Thyroid gland (tissue), 4 donors: ENCODE data around the gene LRCH1.

Source experiments
- POLR2A ChIP-seq, 2 donors: fragments of 450-650 bp; IDR thresholded peaks; one replicate each; pipeline ENCODE4 v1.6.1; 2017; ENCODE audit warnings: antibody characterized with exemption in 2 of 2, mild to moderate bottlenecking in 2 of 2, moderate library complexity in 1 of 2
- TF ChIP-seq, protein P1 (sequence below), 6 experiments: fragments of 200-600 bp in 3 of 6; fragments of 450-650 bp in 3 of 6; sonication (generic) in 3 of 6; IDR thresholded peaks; one replicate each; pipeline ENCODE4 v1.5.1; 2016 to 2019; ENCODE audit warnings: antibody characterized with exemption in 6 of 6, mild to moderate bottlenecking in 2 of 6, inconsistent platforms in 1 of 6, moderate library complexity in 1 of 6

DNA sequence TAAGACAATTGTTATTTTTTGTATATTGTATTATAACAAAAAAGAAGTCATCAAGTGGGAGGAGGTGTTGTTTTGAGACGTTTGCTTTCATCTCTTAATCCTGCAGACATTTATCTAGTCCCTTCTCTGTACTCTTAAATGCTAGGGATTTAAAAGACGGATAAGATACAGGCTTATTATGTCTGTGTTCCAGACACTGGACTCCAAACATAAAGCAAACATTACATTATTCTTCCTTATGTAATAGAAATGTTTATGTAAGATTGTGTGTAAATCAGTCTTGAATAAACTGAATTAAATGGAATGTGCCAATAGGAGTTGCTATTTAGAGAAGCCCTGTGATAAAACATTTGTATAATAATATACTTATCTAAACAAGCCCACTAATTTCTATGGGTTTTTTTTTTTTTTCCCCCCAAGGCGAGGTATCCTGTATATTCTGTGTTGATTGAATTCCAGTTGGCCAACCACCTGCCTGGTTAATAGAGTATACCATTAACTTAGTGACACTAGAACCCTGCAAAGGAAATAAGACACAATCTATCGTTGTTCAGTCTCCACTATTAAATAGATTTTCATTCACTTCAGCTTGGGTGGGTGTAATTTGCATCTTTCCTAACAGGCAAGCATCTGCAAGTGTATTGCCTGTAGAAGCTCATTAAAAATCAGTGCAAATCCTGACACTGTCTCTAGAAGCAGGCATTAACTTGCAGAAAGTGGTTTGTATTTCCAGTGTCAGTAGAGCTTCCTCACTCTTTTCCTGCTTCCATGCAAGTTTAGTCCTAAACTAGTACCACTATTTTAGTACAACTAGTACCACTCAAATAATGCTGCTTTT, 69.0 kb downstream of the LRCH1 start:
- TF ChIP-seq, protein P1, sequence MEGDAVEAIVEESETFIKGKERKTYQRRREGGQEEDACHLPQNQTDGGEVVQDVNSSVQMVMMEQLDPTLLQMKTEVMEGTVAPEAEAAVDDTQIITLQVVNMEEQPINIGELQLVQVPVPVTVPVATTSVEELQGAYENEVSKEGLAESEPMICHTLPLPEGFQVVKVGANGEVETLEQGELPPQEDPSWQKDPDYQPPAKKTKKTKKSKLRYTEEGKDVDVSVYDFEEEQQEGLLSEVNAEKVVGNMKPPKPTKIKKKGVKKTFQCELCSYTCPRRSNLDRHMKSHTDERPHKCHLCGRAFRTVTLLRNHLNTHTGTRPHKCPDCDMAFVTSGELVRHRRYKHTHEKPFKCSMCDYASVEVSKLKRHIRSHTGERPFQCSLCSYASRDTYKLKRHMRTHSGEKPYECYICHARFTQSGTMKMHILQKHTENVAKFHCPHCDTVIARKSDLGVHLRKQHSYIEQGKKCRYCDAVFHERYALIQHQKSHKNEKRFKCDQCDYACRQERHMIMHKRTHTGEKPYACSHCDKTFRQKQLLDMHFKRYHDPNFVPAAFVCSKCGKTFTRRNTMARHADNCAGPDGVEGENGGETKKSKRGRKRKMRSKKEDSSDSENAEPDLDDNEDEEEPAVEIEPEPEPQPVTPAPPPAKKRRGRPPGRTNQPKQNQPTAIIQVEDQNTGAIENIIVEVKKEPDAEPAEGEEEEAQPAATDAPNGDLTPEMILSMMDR (IDR thresholded peaks at IDR 0.05): no peak
- TF ChIP-seq POLR2A (IDR thresholded peaks at IDR 0.05): no peak
